Measurements from ENCODE around the gene MXD4.

MXD4 gene

GRCh38 chr4:2272828-2273120 lies 10.9 kb upstream of the MXD4 start:
- Histone ChIP-seq H3K27ac (ENCODE audit: poor library complexity, severe bottlenecking) (no peak overlapping the region), H3K9me3 (ENCODE audit: severe bottlenecking) (no peaks in the 10 kb centered on the region), H3K4me1 (ENCODE audit: insufficient read depth, poor library complexity, severe bottlenecking) (no peaks in the 10 kb centered on the region), H3K36me3 (ENCODE audit: low read depth) (no peaks in the 10 kb centered on the region), H3K27me3 (ENCODE audit: insufficient read depth, poor library complexity, severe bottlenecking) (no peaks in the 10 kb centered on the region), H3K4me3 (ENCODE audit: severe bottlenecking) (no peak overlapping the region)
- no peak for DNase-seq (ENCODE audit: low spot score)
- no peak for TF ChIP-seq CTCF (IDR thresholded peaks at IDR 0.05; ENCODE audit: poor library complexity, severe bottlenecking)
- no peak for ATAC-seq (ENCODE audit: low read depth)

- Histone ChIP-seq H3K4me1 (ENCODE audit: insufficient read depth, poor library complexity, severe bottlenecking) (no peaks in the 10 kb centered on the region), H3K4me3 (ENCODE audit: severe bottlenecking) (no peak overlapping the region), H3K36me3 (ENCODE audit: low read depth) (no peaks in the 10 kb centered on the region), H3K27ac (ENCODE audit: poor library complexity, severe bottlenecking) (no peak overlapping the region), H3K9me3 (ENCODE audit: severe bottlenecking) (no peaks in the 10 kb centered on the region), H3K27me3 (ENCODE audit: insufficient read depth, poor library complexity, severe bottlenecking) (no peaks in the 10 kb centered on the region)
- DNase-seq (ENCODE audit: low spot score) (no peak), ATAC-seq (ENCODE audit: low read depth) (no peak)
- TF ChIP-seq CTCF (IDR thresholded peaks at IDR 0.05; ENCODE audit: poor library complexity, severe bottlenecking) = no peak
These were observed 10.3 kb upstream of the MXD4 start for GRCh38 chr4:2272026-2272827.

- DNase-seq (ENCODE audit: low spot score) (no peak), ATAC-seq (ENCODE audit: low read depth) (no peak)
- H3K9me3 ChIP-seq (ENCODE audit: severe bottlenecking) = no peaks in the 10 kb centered on the region
These were observed 9.5 kb upstream of the MXD4 start for GRCh38 chr4:2271279-2272025.

GRCh38 chr4:2270341-2271165 lies 8.6 kb upstream of the MXD4 start:
- no peak for ATAC-seq (ENCODE audit: low read depth)
- no peaks in the 10 kb centered on the region for H3K36me3 ChIP-seq (ENCODE audit: low read depth)
- no peak for DNase-seq (ENCODE audit: low spot score)
- TF ChIP-seq CTCF (IDR thresholded peaks at IDR 0.05; ENCODE audit: poor library complexity, severe bottlenecking) = no peak
- no peaks in the 10 kb centered on the region for H3K27me3 ChIP-seq (ENCODE audit: insufficient read depth, poor library complexity, severe bottlenecking)
- H3K4me3 ChIP-seq (ENCODE audit: severe bottlenecking) = no peak overlapping the region
- H3K4me1 ChIP-seq (ENCODE audit: insufficient read depth, poor library complexity, severe bottlenecking) = no peaks in the 10 kb centered on the region
- no peaks in the 10 kb centered on the region for H3K9me3 ChIP-seq (ENCODE audit: severe bottlenecking)
- no peak overlapping the region for H3K27ac ChIP-seq (ENCODE audit: poor library complexity, severe bottlenecking)

More at GRCh38 chr4:2271279-2272025, 9.5 kb upstream of the MXD4 start:
- Histone ChIP-seq H3K4me1 (ENCODE audit: insufficient read depth, poor library complexity, severe bottlenecking) (no peaks in the 10 kb centered on the region), H3K27ac (ENCODE audit: poor library complexity, severe bottlenecking) (no peak overlapping the region), H3K27me3 (ENCODE audit: insufficient read depth, poor library complexity, severe bottlenecking) (no peaks in the 10 kb centered on the region), H3K36me3 (ENCODE audit: low read depth) (no peaks in the 10 kb centered on the region), H3K4me3 (ENCODE audit: severe bottlenecking) (no peak overlapping the region)
- no peak for TF ChIP-seq CTCF (IDR thresholded peaks at IDR 0.05; ENCODE audit: poor library complexity, severe bottlenecking)
